HCT116 (cell line): ENCODE measurements around the gene KLHDC9.

Experiments
- ATF3 ChIP-seq: IDR thresholded peaks from 2 replicates; pipeline ENCODE4 v1.6.1; 2012
- CBX3 ChIP-seq: IDR thresholded peaks from 2 replicates; pipeline ENCODE4 v1.6.1; 2012; ENCODE audit warnings: low read depth
- CTCF ChIP-seq, 3 experiments: fragments of 200-600 bp in 1 of 3; sonication (generic) in 1 of 3; IDR thresholded peaks in 2 of 3; conservative IDR thresholded peaks in 1 of 3; 2 replicates each; pipeline ENCODE4 v1.5.1; 2012 to 2017; ENCODE audit warnings: low read depth in 2 of 3, low read length in 2 of 3, antibody characterized with exemption in 1 of 3, borderline replicate concordance in 1 of 3, control low read depth in 1 of 3, mild to moderate bottlenecking in 1 of 3, mixed read lengths in 1 of 3, mixed run types in 1 of 3, moderate library complexity in 1 of 3; ENCODE audit not compliant: insufficient read depth in 1 of 3
- EZH2 ChIP-seq: fragments of 200-600 bp; sonication (generic); IDR thresholded peaks from 2 replicates; pipeline ENCODE4 v1.6.1; 2017; ENCODE audit warnings: antibody characterized with exemption, mixed run types
- EZH2phosphoT487 ChIP-seq: fragments of 200-600 bp; IDR thresholded peaks from 2 replicates; pipeline ENCODE4 v1.6.1; 2018; ENCODE audit warnings: antibody characterized with exemption, borderline replicate concordance
- JUND ChIP-seq: IDR thresholded peaks from 2 replicates; pipeline ENCODE4 v1.6.1; 2012
- MAX ChIP-seq: IDR thresholded peaks from 2 replicates; pipeline ENCODE4 v1.6.1; 2012
- POLR2A ChIP-seq: IDR thresholded peaks from 2 replicates; pipeline ENCODE4 v1.7.0; 2011; ENCODE audit warnings: borderline replicate concordance; ENCODE audit not compliant: insufficient read depth, insufficient read length; ENCODE audit errors: extremely low read depth
- POLR2AphosphoS5 ChIP-seq: IDR thresholded peaks from 2 replicates; pipeline ENCODE4 v1.6.1; 2011; ENCODE audit warnings: mild to moderate bottlenecking, low read depth, low read length, moderate library complexity
- REST ChIP-seq: IDR thresholded peaks from 2 replicates; pipeline ENCODE4 v1.6.1; 2012; ENCODE audit warnings: low read depth
- SP1 ChIP-seq: IDR thresholded peaks from 2 replicates; pipeline ENCODE4 v1.6.1; 2012; ENCODE audit warnings: low read depth
- YY1 ChIP-seq: IDR thresholded peaks from 2 replicates; pipeline ENCODE4 v1.6.1; 2011; ENCODE audit warnings: low read length, low read depth, moderate library complexity, mild to moderate bottlenecking; ENCODE audit not compliant: insufficient replicate concordance; ENCODE audit errors: extremely low read depth
- ZNF274 ChIP-seq: fragments of 200-500 bp; sonication (Bioruptor generic); IDR thresholded peaks from 2 replicates; pipeline ENCODE4 v1.6.1; 2014; ENCODE audit warnings: mild to moderate bottlenecking, low read depth, low read length, inconsistent platforms

GRCh38 chr1:161052899-161053298 lies 45.3 kb upstream of the KLHDC9 start:
- TF ChIP-seq ATF3 (no peak), CTCF (IDR thresholded peaks at IDR 0.05 in 2 of 3, conservative IDR thresholded peaks at IDR 0.05 in 1 of 3; ENCODE audit: borderline replicate concordance in 1 of 3, insufficient read depth in 1 of 3, low read depth in 2 of 3, low read length in 2 of 3) (no peak), EZH2 (no peak), JUND (no peak), EZH2phosphoT487 (no peak), CBX3 (no peak), MAX (no peak), POLR2A (no peak), REST (no peak), ZNF274 (no peak), POLR2AphosphoS5 (no peak), SP1 (no peak), YY1 (no peak)
